Mesendoderm (in vitro differentiated cells): ENCODE measurements around the gene AIG1.
A peak's percentile ranks its signal among the peaks of the same experiment; 100 is the strongest.

ENCODE experiments used
- DNase-seq: peaks from one replicate; pipeline ENCODE4 v3.0.0; 2013
- H2AK5ac ChIP-seq: 2 replicates; pipeline ENCODE4 v1.6.1; 2013; ENCODE audit warnings: low read length, inconsistent platforms
- H2BK120ac ChIP-seq: 2 replicates; pipeline ENCODE4 v1.6.1; 2013; ENCODE audit warnings: low read depth, mild to moderate bottlenecking, low read length, moderate library complexity, mixed read lengths
- H2BK15ac ChIP-seq: replicated peaks from 2 replicates; pipeline ENCODE4 v1.6.1; 2013; ENCODE audit warnings: low read depth, mild to moderate bottlenecking, moderate library complexity
- H2BK5ac ChIP-seq: 2 replicates; pipeline ENCODE4 v1.6.1; 2013; ENCODE audit warnings: low read length, inconsistent platforms
- H3K18ac ChIP-seq: 2 replicates; pipeline ENCODE4 v1.6.1; 2013; ENCODE audit warnings: mild to moderate bottlenecking, low read length, mixed read lengths
- H3K23ac ChIP-seq: one replicate; pipeline ENCODE4 v1.6.1; 2013; ENCODE audit warnings: low read length
- H3K27ac ChIP-seq: 2 replicates; pipeline ENCODE4 v1.5.1; 2013; ENCODE audit warnings: low read depth, mild to moderate bottlenecking, inconsistent platforms, low read length, moderate library complexity
- H3K27me3 ChIP-seq: 2 replicates; pipeline ENCODE4 v1.6.1; 2013; ENCODE audit warnings: low read length, control low read depth, mild to moderate bottlenecking, inconsistent platforms; ENCODE audit not compliant: insufficient read depth, poor library complexity
- H3K36me3 ChIP-seq: 2 replicates; pipeline ENCODE4 v1.6.1; 2013; ENCODE audit warnings: low read length, inconsistent platforms; ENCODE audit not compliant: control insufficient read depth, insufficient read depth
- H3K4ac ChIP-seq: one replicate; pipeline ENCODE4 v1.6.1; 2013; ENCODE audit warnings: low read depth, mild to moderate bottlenecking, low read length, moderate library complexity
- H3K4me1 ChIP-seq: 2 replicates; pipeline ENCODE4 v1.6.1; 2013; ENCODE audit warnings: low read depth, low read length, inconsistent platforms; ENCODE audit not compliant: control insufficient read depth
- H3K4me2 ChIP-seq: 2 replicates; pipeline ENCODE4 v1.6.1; 2013; ENCODE audit warnings: low read length
- H3K4me3 ChIP-seq: 2 replicates; pipeline ENCODE4 v1.5.1; 2013; ENCODE audit warnings: mild to moderate bottlenecking, low read length
- H3K56ac ChIP-seq: one replicate; pipeline ENCODE4 v1.6.1; 2013; ENCODE audit warnings: low read length
- H3K79me1 ChIP-seq: 2 replicates; pipeline ENCODE4 v1.6.1; 2013; ENCODE audit warnings: low read length, inconsistent platforms
- H3K79me2 ChIP-seq: 2 replicates; pipeline ENCODE4 v1.6.1; 2013; ENCODE audit warnings: mild to moderate bottlenecking, low read length; ENCODE audit not compliant: control insufficient read depth, insufficient read depth
- H3K9ac ChIP-seq: 2 replicates; pipeline ENCODE4 v1.6.1; 2013; ENCODE audit warnings: low read length, inconsistent platforms
- H4K5ac ChIP-seq: one replicate; pipeline ENCODE4 v1.6.1; 2013; ENCODE audit warnings: low read length
- H4K8ac ChIP-seq: one replicate; pipeline ENCODE4 v1.6.1; 2013; ENCODE audit warnings: low read depth, mild to moderate bottlenecking, control low read depth, low read length, moderate library complexity
- WGBS: extraction: QIAGEN DNeasy Blood & Tissue Kit; methylation state at CpG from one replicate; pipeline ENCODE4 v1.1.7; 2013; ENCODE audit warnings: low lambda C conversion rate, missing lambda C conversion rate; ENCODE audit not compliant: insufficient coverage; ENCODE audit errors: extremely low coverage; 5-methylcytosine and 5-hydroxymethylcytosine counted together

AIG1 gene

GRCh38 chr6:143333081-143333480 lies 272.4 kb downstream of the AIG1 start:
- Histone ChIP-seq H2BK15ac (no peak overlapping the region), H3K9ac (no peak overlapping the region), H2BK5ac (no peak overlapping the region), H3K27ac (no peak overlapping the region), H4K5ac (no peak overlapping the region), H3K79me2 (no peaks in the 10 kb centered on the region), H3K79me1 (no peaks in the 10 kb centered on the region), H3K4me3 (no peak overlapping the region), H3K4me1 (no peaks in the 10 kb centered on the region), H2BK120ac (no peak overlapping the region), H3K4ac (no peak overlapping the region), H3K27me3 (no peaks in the 10 kb centered on the region), H2AK5ac (no peak overlapping the region), H3K36me3 (no peaks in the 10 kb centered on the region), H4K8ac (no peak overlapping the region), H3K23ac (no peak overlapping the region), H3K4me2 (no peak overlapping the region), H3K56ac (no peak overlapping the region), H3K18ac (no peak overlapping the region)
- no peak for DNase-seq
- WGBS = no CpG with 5 or more reads among the region's 2 CpGs

- Histone ChIP-seq H3K27me3 (no peaks in the 10 kb centered on the region), H2BK120ac (no peak overlapping the region), H4K8ac (no peak overlapping the region), H3K4me1 (no peaks in the 10 kb centered on the region), H3K9ac (no peak overlapping the region), H2BK15ac (no peak overlapping the region), H3K4me3 (no peak overlapping the region), H3K4me2 (no peak overlapping the region), H3K56ac (no peak overlapping the region), H3K23ac (no peak overlapping the region), H3K27ac (no peak overlapping the region), H3K79me1 (no peaks in the 10 kb centered on the region), H3K79me2 (no peaks in the 10 kb centered on the region), H3K4ac (no peak overlapping the region), H2BK5ac (no peak overlapping the region), H3K18ac (no peak overlapping the region), H2AK5ac (no peak overlapping the region), H3K36me3 (no peaks in the 10 kb centered on the region), H4K5ac (no peak overlapping the region)
- WGBS = no CpG with 5 or more reads among the region's 7 CpGs
- no peak for DNase-seq
Measured at GRCh38 chr6:143333749-143334520, 273.2 kb downstream of the AIG1 start.

- Histone ChIP-seq H3K36me3 (no peaks in the 10 kb centered on the region), H3K79me2 (no peaks in the 10 kb centered on the region), H2BK15ac (no peak overlapping the region), H4K5ac (no peak overlapping the region), H3K23ac (no peak overlapping the region), H4K8ac (no peak overlapping the region), H2BK5ac (no peak overlapping the region), H3K56ac (no peak overlapping the region), H3K27ac (no peak overlapping the region), H3K9ac (no peak overlapping the region), H3K4me1 (no peaks in the 10 kb centered on the region), H3K27me3 (no peaks in the 10 kb centered on the region), H3K18ac (no peak overlapping the region), H3K79me1 (no peaks in the 10 kb centered on the region), H3K4ac (no peak overlapping the region), H2AK5ac (no peak overlapping the region), H3K4me2 (no peak overlapping the region), H2BK120ac (no peak overlapping the region), H3K4me3 (no peak overlapping the region)
- no peak for DNase-seq
- no CpG with 5 or more reads among the region's 2 CpGs for WGBS
Measured at GRCh38 chr6:143335865-143336264, 275.2 kb downstream of the AIG1 start.

- Histone ChIP-seq H3K27me3 (no peaks in the 10 kb centered on the region), H2BK15ac (no peak overlapping the region), H3K36me3 (no peaks in the 10 kb centered on the region), H3K27ac (no peak overlapping the region), H2BK5ac (no peak overlapping the region), H3K18ac (no peak overlapping the region), H3K4me1 (no peaks in the 10 kb centered on the region), H3K56ac (no peak overlapping the region), H4K5ac (no peak overlapping the region), H3K4ac (no peak overlapping the region), H3K23ac (no peak overlapping the region), H2AK5ac (no peak overlapping the region), H3K9ac (no peak overlapping the region), H3K79me1 (no peaks in the 10 kb centered on the region), H3K4me3 (no peak overlapping the region), H4K8ac (no peak overlapping the region), H2BK120ac (no peak overlapping the region), H3K79me2 (no peaks in the 10 kb centered on the region), H3K4me2 (no peak overlapping the region)
- WGBS = 100% methylated on average over 1 of the region's 4 CpGs
- DNase-seq = peak; percentile 28
Measured at GRCh38 chr6:143336446-143337152, 275.9 kb downstream of the AIG1 start.

DNA sequence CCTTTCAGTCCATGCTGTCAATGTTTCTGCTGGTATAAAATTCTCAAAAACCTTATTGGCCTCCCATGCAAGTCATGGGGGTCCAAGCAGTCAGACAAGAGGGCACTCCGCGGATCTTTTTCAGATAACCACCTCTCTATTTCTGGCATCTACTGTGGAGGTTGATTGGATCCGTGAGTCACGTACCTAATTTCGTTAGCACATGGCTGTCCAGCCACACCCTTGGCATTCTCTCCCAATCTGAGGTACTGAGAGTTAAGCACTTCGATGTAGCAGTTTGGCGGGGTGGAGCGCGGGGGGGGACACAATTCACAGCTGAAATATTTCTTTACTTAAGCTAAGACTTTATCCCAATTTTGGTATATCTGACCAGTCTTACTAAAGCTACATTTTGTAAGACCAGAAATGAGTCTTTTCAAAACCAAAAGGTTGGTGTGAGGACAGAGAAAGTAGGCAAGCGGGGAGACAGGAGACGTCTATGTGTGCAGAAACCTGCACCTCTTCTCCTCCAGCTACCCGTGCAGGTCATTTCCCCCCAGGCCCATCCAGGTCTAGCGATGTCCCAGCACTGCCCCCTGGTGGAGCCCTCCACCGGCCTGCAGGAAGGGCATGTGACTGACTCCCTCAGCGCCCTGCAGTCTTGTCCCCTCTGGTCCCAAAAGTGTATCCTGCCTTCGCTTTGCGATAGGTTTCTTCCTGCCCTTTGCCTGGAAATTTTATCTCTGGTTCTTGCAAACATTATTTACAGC lies 276.7 kb downstream of the AIG1 start:
- H3K4me1 ChIP-seq = no peaks in the 10 kb centered on the region
- H2BK15ac ChIP-seq = no peak overlapping the region
- H3K4me2 ChIP-seq = no peak overlapping the region
- H3K27me3 ChIP-seq = no peaks in the 10 kb centered on the region
- no peak overlapping the region for H4K5ac ChIP-seq
- no peak overlapping the region for H3K23ac ChIP-seq
- no peak overlapping the region for H3K4me3 ChIP-seq
- H3K9ac ChIP-seq = no peak overlapping the region
- peak; percentile 84 for DNase-seq
- H3K27ac ChIP-seq = no peak overlapping the region
- no peaks in the 10 kb centered on the region for H3K36me3 ChIP-seq
- H3K4ac ChIP-seq = no peak overlapping the region
- H3K79me1 ChIP-seq = no peaks in the 10 kb centered on the region
- no peak overlapping the region for H3K18ac ChIP-seq
- WGBS = no CpG with 5 or more reads among the region's 17 CpGs
- no peak overlapping the region for H3K56ac ChIP-seq
- no peaks in the 10 kb centered on the region for H3K79me2 ChIP-seq
- H2BK120ac ChIP-seq = no peak overlapping the region
- H4K8ac ChIP-seq = no peak overlapping the region
- no peak overlapping the region for H2AK5ac ChIP-seq
- no peak overlapping the region for H2BK5ac ChIP-seq
